ENCODE measurements around the gene COX19.
"Not testable (repeated sequence)": the region's sequence is repeated elsewhere in the genome, so short reads cannot be mapped to it uniquely, and the experiment has no call there.

The COX19 gene

GRCh38 chr7:1011297-1012003 is 36.1 kb upstream of the COX19 start:
- no peak overlapping the region for H3K27ac ChIP-seq
- DNase-seq (ENCODE audit: low read depth, low spot score), result no peak

GRCh38 chr7:1010226-1010625 is 34.9 kb upstream of the COX19 start:
- no peak for DNase-seq (ENCODE audit: low read depth, low spot score)
- H3K27ac ChIP-seq, result no peak overlapping the region

DNA sequence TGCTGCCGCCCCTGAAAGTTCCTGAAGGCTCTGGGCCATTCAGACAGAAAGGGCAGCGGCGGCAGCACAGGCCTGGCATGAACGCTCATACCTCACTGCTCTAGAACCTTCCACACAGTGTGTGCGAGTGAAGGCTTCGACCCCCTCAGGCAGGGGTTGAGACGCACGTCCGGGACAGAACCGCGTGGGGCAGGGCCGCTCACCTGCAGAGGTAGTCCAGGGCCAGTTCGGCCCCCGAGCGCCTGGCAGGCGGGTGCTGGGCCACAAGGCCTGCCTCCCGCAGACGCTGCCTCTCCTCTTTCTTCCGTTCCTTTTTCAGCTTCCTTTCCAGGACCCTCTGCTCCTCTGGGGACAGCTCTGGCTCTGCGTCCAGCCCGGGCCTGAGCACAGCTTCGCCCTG is 34.4 kb upstream of the COX19 start:
- DNase-seq (ENCODE audit: low read depth, low spot score), result no peak
- H3K27ac ChIP-seq, result no peak overlapping the region

DNA sequence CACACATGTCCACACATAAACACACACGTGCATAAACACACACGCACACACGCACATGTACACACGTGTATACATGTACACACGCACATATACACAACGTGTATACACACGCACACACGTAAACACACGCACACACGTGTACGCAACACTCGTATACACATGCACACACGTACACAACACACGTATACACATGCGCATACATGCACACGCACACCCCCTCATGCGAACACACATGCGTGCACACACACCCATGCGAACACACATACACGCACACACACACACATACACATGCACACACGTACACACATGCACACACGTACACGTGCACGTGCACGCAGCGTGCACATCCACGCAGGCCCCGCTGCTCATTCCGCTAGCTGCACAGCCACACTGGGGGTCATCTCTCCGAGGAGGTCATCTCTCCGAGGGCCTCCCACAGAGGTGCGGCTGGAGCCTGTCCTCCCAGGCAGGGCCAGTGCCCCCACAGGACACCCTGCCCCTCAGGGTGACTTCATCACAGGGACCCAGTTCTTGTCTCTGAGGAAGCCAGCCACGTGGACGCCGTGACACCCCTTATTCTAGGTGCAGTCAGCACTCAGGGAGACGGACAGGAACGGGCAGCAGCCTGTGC is 33.5 kb upstream of the COX19 start:
- H3K27ac ChIP-seq, result no peak overlapping the region
- DNase-seq (ENCODE audit: low read depth, low spot score), result no peak

DNA sequence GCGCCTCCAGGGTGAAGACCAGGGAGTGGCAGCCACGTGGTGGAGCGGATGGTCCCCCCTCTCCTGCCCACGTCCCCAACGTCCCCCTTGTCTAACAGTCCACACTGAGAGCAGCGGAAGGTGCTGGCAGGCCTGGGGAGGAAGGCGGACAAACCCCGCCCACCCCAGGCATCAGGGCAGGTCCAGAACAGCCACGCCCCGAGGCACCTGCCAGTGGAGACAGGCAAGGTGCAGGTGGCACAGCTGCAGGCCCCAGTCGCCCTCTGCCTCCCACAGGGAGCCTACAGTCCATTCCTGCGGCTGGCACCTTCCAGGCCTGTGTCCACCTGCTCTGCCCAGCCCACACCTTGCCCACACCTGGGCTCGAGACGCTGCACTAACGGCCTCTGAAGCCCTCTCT is 32.6 kb upstream of the COX19 start:
- no peak overlapping the region for H3K27ac ChIP-seq
- no peak for DNase-seq (ENCODE audit: low read depth, low spot score)

GRCh38 chr7:1005303-1005702 is 30.0 kb upstream of the COX19 start:
- H3K27ac ChIP-seq, result no peak overlapping the region
- DNase-seq (ENCODE audit: low read depth, low spot score), result no peak

- no peak overlapping the region for H3K27ac ChIP-seq
- no peak for DNase-seq (ENCODE audit: low read depth, low spot score)
Observed at GRCh38 chr7:1004018-1004852, 28.9 kb upstream of the COX19 start.

DNA sequence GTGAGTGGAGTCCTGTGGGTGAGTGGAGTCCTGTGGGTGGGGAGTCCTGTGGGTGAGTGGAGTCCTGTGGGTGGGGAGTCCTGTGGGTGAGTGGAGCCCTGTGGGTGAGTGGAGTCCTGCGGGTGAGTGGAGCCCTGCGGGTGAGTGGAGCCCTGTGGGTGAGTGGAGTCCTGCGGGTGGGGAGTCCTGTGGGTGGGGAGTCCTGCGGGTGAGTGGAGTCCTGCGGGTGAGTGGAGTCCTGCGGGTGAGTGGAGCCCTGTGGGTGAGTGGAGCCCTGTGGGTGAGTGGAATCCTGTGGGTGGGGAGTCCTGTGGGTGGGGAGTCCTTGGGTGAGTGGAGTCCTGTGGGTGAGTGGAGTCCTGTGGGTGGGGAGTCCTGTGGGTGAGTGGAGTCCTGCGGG is 27.1 kb upstream of the COX19 start:
- DNase-seq (ENCODE audit: low read depth, low spot score), result not testable (repeated sequence)

DNA sequence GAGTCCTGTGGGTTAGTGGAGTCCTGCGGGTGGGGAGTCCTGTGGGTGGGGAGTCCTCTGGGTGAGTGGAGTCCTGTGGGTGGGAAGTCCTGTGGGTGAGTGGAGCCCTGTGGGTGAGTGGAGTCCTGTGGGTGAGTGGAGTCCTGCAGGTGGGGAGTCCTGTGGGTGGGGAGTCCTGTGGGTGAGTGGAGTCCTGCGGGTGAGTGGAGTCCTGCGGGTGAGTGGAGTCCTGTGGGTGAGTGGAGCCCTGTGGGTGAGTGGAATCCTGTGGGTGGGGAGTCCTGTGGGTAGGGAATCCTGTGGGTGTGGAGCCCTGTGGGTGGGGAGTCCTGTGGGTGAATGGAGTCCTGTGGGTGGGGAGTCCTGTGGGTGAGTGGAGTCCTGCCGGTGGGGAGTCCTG is 26.7 kb upstream of the COX19 start:
- not testable (repeated sequence) for H3K27ac ChIP-seq; DNase-seq (ENCODE audit: low read depth, low spot score)

More for the DNA sequence above, 27.1 kb upstream of the COX19 start:
- H3K27ac ChIP-seq, result not testable (repeated sequence)

DNA sequence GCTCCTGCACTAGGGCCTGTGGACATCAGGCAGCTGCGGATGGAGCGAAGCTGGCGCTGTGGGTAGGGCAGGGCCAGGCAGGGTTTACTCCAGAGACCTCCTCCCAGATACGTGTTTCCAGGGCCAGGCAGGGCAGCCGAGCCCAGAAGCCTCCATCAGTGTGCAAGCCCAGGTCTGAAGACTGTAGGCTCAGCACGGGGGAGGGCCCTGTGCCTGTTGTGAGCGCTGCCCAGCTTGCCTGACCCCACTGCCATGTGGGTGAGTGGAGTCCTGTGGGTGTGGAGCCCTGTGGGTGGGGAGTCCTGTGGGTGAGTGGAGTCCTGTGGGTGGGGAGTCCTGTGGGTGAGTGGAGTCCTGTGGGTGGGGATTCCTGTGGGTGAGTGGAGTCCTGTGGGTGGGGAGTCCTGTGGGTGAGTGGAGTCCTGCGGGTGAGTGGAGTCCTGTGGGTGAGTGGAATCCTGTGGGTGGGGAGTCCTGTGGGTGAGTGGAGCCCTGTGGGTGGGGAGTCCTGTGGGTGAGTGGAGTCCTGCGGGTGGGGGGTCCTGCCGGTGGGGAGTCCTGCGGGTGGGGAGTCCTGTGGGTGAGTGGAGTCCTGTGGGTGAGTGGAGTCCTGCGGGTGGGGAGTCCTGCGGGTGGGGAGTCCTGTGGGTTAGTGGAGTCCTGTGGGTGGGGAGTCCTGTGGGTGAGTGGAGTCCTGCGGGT is 25.9 kb upstream of the COX19 start:
- not testable (repeated sequence) for H3K27ac ChIP-seq; DNase-seq (ENCODE audit: low read depth, low spot score)

GRCh38 chr7:999941-1000935 is 24.9 kb upstream of the COX19 start:
- DNase-seq (ENCODE audit: low read depth, low spot score), result no peak

DNA sequence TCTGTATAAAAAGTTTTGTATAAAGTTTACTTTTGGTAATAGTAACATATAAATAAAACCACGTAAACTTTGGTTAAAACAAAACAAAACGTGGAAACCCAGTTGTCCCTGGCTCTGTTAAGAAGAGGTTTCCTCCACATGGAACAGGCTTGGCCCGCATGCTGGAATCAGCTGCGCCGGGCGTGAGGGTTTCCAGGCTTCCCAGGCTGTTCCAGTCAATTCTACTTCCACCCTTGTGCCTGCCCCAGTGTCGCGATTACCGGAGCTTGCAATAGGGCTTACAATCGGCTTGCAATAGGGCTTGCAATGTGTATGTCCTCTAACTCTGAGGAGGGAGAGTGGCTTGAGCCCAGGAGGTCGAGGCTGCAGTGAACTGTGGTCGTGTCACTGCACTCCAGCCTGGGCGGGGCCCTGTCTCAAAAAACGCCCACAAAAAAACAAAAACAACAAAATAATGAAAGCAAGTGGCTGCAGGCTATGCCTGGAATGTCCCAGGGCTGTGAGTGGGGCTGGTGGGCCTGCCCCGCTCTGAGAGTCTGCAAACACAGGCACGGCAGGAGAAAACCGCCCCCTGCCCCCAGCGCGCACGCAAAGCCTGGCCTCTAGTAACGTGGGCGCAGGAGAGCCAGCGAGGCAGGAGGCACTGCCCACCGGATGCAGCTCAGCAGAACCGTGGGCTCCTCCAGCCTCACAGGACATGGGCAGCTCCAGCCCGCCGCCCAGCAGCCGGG is 24.0 kb upstream of the COX19 start:
- no peak overlapping the region for H3K27ac ChIP-seq
- DNase-seq (ENCODE audit: low read depth, low spot score), result no peak

More at GRCh38 chr7:999941-1000935, 24.9 kb upstream of the COX19 start:
- no peak overlapping the region for H3K27ac ChIP-seq

DNA sequence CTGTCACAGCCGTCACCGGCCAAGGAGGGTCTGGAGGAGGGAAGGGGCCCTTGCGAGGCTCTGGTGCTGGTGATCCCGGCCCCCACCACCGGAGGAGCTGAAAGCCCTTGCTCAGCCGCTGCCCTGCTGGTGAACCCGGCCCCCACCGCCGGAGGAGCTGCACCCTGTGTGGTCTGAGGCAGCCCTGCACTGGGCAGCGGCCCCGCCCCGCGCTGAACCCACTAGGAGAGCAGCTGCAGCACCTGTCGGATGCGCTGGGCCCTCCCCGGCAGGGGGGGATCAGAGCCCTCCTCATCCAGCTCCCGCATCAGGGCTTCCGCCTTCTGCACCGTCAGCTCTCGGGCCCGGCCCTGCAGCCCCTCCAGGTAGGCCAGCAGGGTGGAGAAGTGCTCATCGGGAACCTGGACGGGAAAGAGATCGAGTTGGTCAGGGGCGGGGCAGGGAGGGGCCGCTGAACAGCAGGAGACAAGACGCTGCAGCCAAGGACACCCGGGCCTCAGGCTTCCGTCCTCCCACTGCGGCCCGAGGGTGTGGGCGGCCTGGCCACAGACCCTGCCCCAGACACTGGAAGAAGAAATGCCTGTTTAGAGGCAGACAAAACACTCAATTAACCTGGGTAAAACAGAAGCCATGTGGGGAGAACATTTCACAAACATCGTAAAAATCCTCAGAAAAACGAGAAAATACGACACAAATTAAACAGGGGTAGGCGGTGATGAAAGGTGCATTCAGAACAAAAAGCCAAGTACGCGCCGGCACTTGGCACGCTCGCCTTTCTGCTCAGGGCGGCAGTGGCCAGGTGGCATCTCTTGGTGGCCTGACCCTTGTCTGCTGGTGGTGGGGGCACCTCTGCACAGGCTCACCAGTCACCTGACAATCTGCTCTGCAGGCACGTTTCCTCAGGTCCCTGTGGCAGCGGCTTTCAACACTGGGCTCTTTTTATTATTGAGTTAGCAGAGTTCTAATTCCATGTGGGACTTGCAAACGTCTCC is 22.4 kb upstream of the COX19 start:
- no peak overlapping the region for H3K27ac ChIP-seq
- DNase-seq (ENCODE audit: low read depth, low spot score), result no peak

DNA sequence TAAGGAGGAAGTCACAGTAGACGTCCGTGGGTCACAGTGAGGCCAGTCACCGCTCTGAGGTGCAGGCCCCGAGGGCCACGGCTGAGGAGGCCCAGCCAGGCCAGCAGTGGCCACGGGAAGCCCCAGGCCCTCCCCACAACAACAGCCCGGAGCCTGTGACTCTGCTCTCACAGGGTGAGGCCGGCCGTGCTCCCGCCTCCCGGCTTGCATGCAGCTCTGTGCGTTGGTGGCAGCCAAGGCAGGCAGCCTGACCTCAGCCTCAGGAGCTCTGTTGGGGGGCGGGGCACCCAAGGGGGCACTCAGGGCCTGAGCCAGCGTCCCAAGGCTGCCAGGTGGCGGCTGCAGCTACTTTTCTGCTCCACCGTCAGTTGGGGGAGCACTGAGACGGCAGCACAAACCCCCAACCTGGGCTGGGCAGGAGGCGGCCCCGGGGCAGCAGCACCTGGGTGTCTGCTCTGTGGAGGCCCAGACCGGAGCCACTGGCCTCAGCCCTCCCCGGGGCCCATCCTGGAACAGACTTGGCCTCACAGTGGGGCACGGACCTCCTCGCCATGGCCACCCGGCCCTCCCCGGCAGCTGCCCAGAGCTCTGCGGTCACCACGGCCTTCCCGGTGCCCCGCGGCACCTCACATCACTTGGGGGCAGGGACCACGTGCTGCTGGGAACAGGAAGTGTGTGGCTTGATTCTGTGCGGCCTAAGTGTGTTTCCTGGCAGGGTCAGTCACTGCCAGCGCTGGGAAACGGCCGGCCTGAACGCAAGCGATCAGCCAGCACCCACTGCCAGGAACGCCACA is 20.9 kb upstream of the COX19 start:
- DNase-seq (ENCODE audit: low read depth, low spot score), result no peak
- H3K27ac ChIP-seq, result no peak overlapping the region

- no peak for DNase-seq (ENCODE audit: low read depth, low spot score)
- no peak overlapping the region for H3K27ac ChIP-seq
Observed at GRCh38 chr7:995571-995970, 20.2 kb upstream of the COX19 start.

DNA sequence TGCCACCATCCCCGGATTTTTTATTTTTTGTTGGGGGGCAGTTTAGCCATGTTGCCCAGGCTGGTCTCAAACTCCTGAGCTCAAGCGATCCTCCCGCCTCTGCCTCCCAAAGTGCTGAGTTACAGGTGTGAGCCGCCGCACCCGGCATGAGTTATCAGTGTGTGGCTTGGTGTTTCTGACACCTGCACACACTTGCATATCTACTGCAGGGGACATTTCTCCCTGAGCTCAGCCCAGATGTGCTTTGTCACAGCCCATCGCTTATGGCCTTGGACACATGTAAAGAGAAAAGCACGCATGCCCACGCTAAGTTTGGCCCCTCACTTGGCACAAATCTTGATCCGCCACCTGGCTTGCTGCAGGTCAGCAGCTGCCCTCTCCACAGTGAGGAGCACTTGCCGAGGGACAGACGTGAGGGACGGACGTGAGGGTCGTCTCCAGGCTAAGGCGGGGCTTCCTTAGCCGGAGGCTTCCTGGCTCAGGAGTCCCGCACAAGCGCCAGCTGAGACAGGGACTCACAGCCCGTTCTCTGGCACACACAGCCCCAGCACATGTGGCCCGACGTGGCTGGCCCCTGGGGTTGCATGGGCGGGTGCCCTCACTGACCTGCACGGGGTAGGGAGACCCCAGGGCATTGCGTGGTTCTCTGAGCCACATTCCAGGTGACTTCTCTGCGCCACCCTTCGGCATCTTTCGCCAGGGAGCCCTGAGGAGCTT is 19.4 kb upstream of the COX19 start:
- no peak for DNase-seq (ENCODE audit: low read depth, low spot score)
- no peak overlapping the region for H3K27ac ChIP-seq

Measured in epithelial cell of prostate (primary cell).